DND-41 (cell line): Measurements from ENCODE around the gene VPS37D.

Source experiments
- EZH2 ChIP-seq: IDR thresholded peaks from 3 replicates; pipeline ENCODE4 v1.6.1; 2012; ENCODE audit warnings: borderline replicate concordance, low read depth, mild to moderate bottlenecking, moderate library complexity, low read length, inconsistent platforms; ENCODE audit not compliant: severe bottlenecking
- TF ChIP-seq, protein P1 (sequence below): IDR thresholded peaks from 2 replicates; pipeline ENCODE4 v1.5.1; 2012; ENCODE audit warnings: borderline replicate concordance, low read length, moderate library complexity, mild to moderate bottlenecking; ENCODE audit not compliant: poor library complexity, severe bottlenecking; ENCODE audit errors: extremely low read depth

DNA sequence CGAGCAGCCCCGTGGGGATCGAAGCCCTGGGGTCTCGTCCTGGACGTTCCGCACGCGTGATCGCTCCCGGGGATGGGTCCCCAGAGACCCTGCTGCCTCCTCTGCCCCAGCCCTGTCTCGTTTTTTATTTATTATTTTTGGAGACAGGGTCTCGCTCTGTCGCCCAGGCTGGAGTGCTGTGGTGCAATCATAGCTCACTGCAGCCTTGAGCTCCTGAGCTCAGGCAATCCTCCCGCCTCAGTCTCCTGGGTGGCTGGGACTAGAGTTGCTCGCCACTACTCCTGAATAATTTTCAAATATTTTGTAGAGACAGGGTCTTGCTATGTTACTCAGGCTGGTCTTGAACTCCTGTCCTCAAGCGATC is 52.2 kb downstream of the VPS37D start:
- TF ChIP-seq, protein P1, sequence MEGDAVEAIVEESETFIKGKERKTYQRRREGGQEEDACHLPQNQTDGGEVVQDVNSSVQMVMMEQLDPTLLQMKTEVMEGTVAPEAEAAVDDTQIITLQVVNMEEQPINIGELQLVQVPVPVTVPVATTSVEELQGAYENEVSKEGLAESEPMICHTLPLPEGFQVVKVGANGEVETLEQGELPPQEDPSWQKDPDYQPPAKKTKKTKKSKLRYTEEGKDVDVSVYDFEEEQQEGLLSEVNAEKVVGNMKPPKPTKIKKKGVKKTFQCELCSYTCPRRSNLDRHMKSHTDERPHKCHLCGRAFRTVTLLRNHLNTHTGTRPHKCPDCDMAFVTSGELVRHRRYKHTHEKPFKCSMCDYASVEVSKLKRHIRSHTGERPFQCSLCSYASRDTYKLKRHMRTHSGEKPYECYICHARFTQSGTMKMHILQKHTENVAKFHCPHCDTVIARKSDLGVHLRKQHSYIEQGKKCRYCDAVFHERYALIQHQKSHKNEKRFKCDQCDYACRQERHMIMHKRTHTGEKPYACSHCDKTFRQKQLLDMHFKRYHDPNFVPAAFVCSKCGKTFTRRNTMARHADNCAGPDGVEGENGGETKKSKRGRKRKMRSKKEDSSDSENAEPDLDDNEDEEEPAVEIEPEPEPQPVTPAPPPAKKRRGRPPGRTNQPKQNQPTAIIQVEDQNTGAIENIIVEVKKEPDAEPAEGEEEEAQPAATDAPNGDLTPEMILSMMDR: no peak
- no peak for TF ChIP-seq EZH2
